DND-41 (cell line): ENCODE measurements around the gene RELN.

ENCODE experiments used
- EZH2 ChIP-seq: IDR thresholded peaks from 3 replicates; pipeline ENCODE4 v1.6.1; 2012; ENCODE audit warnings: borderline replicate concordance, low read depth, mild to moderate bottlenecking, moderate library complexity, low read length, inconsistent platforms; ENCODE audit not compliant: severe bottlenecking
- TF ChIP-seq, protein P1 (sequence below): IDR thresholded peaks from 2 replicates; pipeline ENCODE4 v1.5.1; 2012; ENCODE audit warnings: borderline replicate concordance, low read length, moderate library complexity, mild to moderate bottlenecking; ENCODE audit not compliant: poor library complexity, severe bottlenecking; ENCODE audit errors: extremely low read depth

DNA sequence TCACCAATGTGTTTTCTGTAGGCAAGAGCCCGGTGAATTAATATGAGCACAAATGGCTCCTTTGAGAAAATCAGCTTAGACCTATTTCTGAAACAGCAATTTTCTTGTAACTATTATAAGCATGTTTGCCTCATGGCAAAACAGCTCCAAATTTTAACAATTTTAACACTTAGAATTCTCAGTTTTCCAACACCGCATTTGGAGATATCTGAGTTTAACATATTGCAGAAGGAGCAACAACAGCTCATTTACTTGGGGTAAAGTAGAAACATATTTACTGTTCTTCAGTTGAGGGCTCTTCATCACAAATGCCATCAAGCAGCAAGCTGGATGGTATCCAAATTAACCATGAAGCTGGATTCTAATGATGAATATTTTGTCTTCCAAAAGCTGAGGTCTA is 409.4 kb downstream of the RELN start:
- TF ChIP-seq, protein P1, sequence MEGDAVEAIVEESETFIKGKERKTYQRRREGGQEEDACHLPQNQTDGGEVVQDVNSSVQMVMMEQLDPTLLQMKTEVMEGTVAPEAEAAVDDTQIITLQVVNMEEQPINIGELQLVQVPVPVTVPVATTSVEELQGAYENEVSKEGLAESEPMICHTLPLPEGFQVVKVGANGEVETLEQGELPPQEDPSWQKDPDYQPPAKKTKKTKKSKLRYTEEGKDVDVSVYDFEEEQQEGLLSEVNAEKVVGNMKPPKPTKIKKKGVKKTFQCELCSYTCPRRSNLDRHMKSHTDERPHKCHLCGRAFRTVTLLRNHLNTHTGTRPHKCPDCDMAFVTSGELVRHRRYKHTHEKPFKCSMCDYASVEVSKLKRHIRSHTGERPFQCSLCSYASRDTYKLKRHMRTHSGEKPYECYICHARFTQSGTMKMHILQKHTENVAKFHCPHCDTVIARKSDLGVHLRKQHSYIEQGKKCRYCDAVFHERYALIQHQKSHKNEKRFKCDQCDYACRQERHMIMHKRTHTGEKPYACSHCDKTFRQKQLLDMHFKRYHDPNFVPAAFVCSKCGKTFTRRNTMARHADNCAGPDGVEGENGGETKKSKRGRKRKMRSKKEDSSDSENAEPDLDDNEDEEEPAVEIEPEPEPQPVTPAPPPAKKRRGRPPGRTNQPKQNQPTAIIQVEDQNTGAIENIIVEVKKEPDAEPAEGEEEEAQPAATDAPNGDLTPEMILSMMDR: no peak
- no peak for TF ChIP-seq EZH2
